HS-5 (cell line): ENCODE measurements around the gene CCT8L2.
"Not testable (repeated sequence)": the region's sequence is repeated elsewhere in the genome, so short reads cannot be mapped to it uniquely, and the experiment has no call there.

Experiments
- DNase-seq: peaks from one replicate; pipeline ENCODE4 v3.0.0-alpha.2; 2012; ENCODE audit warnings: low read depth

The CCT8L2 gene

GRCh38 chr22:16592710-16593109 lies at the start of gene CCT8L2:
TSS of gene CCT8L2 (minus strand) at chr22:16592810. CDS start at chr22:16592550, 260 bp downstream.
- DNase-seq = not testable (repeated sequence)

- DNase-seq = not testable (repeated sequence)
These were observed 42.8 kb upstream of the CCT8L2 start for GRCh38 chr22:16635442-16635841.

GRCh38 chr22:16634092-16634491 lies 41.5 kb upstream of the CCT8L2 start:
- not testable (repeated sequence) for DNase-seq

- not testable (repeated sequence) for DNase-seq
These were observed 35.9 kb upstream of the CCT8L2 start for GRCh38 chr22:16628476-16628875.

- DNase-seq = not testable (repeated sequence)
These were observed 32.4 kb upstream of the CCT8L2 start for GRCh38 chr22:16625018-16625417.

GRCh38 chr22:16623595-16623994 lies 31.0 kb upstream of the CCT8L2 start:
- not testable (repeated sequence) for DNase-seq

- not testable (repeated sequence) for DNase-seq
These were observed 24.9 kb upstream of the CCT8L2 start for GRCh38 chr22:16617516-16617915.

GRCh38 chr22:16616390-16616938 lies 23.9 kb upstream of the CCT8L2 start:
- not testable (repeated sequence) for DNase-seq

GRCh38 chr22:16615606-16616245 lies 23.1 kb upstream of the CCT8L2 start:
- DNase-seq = not testable (repeated sequence)

GRCh38 chr22:16609548-16610261 lies 17.1 kb upstream of the CCT8L2 start:
- DNase-seq = no peak

- DNase-seq = no peak
These were observed 16.3 kb upstream of the CCT8L2 start for GRCh38 chr22:16608931-16609330.

- DNase-seq = not testable (repeated sequence)
These were observed 11.8 kb upstream of the CCT8L2 start for GRCh38 chr22:16604257-16604998.

GRCh38 chr22:16603770-16604242 lies 11.2 kb upstream of the CCT8L2 start:
- not testable (repeated sequence) for DNase-seq

GRCh38 chr22:16603448-16603768 lies 10.8 kb upstream of the CCT8L2 start:
- no peak for DNase-seq

- DNase-seq = not testable (repeated sequence)
These were observed 10.3 kb upstream of the CCT8L2 start for GRCh38 chr22:16602728-16603447.

- not testable (repeated sequence) for DNase-seq
These were observed 9.7 kb upstream of the CCT8L2 start for GRCh38 chr22:16602224-16602727.

GRCh38 chr22:16601437-16602223 lies 9.0 kb upstream of the CCT8L2 start:
- DNase-seq = no peak

GRCh38 chr22:16600644-16601436 lies 8.2 kb upstream of the CCT8L2 start:
- peak; percentile 51 for DNase-seq

- DNase-seq = not testable (repeated sequence)
These were observed 7.0 kb upstream of the CCT8L2 start for GRCh38 chr22:16599648-16600047.

- DNase-seq = not testable (repeated sequence)
These were observed 2.6 kb upstream of the CCT8L2 start for GRCh38 chr22:16595251-16595650.
